Activated naive CD8-positive, alpha-beta T cell treated with anti-CD3 and anti-CD28 coated beads for 36 hours (primary cell): ENCODE data around the gene ATP1A1. TPM values are rescaled to one million over a fixed set of nuclear protein-coding genes. Genes with fewer than 3 reads are reported as not detected.

Source experiments
- DNase-seq: peaks from one replicate; pipeline ENCODE4 v3.0.0; 2021
- H3K27ac Mint-ChIP-seq: one replicate; pipeline ENCODE4 v1.8.0; 2022; ENCODE audit warnings: mild to moderate bottlenecking, moderate library complexity, mixed read lengths
- H3K27me3 Mint-ChIP-seq: one replicate; pipeline ENCODE4 v1.8.0; 2022; ENCODE audit warnings: mild to moderate bottlenecking, mixed read lengths
- H3K36me3 Mint-ChIP-seq: one replicate; pipeline ENCODE4 v1.8.0; 2021; ENCODE audit warnings: mild to moderate bottlenecking, mixed read lengths
- H3K4me1 Mint-ChIP-seq: one replicate; pipeline ENCODE4 v1.8.0; 2021; ENCODE audit warnings: mixed read lengths
- H3K4me3 Mint-ChIP-seq: one replicate; pipeline ENCODE4 v1.8.0; 2022; ENCODE audit warnings: mild to moderate bottlenecking, moderate library complexity, mixed read lengths
- H3K9me3 Mint-ChIP-seq: one replicate; pipeline ENCODE4 v1.8.0; 2022; ENCODE audit warnings: mixed read lengths
- total RNA-seq, 2 experiments: library from RNA; stranded (reverse); gene quantifications; one replicate each; pipeline ENCODE4 v1.2.3, GENCODE V29; 2021

The ATP1A1 gene
- total RNA-seq, 2 experiments from 2014 or later: 234 to 243 TPM

DNA sequence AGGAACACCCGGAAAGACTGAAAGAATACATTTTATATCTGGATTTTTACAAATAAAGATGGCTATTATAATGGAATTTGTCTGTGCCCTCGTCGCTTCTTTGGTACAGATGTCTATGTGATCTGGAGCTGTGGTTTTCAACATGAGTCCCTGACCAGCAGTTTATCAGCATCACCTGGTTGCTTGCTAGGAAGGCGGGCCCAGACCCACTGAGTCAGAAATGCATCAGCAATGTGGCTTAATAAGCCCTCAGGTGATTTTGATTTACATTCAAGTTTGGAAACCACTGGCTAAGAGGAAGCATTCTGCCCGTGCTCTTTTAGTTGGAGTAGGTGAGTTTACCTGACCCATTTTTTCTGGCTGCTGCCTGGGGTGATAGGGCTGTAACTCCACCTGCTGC lies 31.7 kb downstream of the ATP1A1 start:
- H3K27ac Mint-ChIP-seq: no peak overlapping the region
- H3K4me1 Mint-ChIP-seq: peaks cover 28% of the 10 kb centered on the region
- no peaks in the 10 kb centered on the region for H3K27me3 Mint-ChIP-seq
- no peak for DNase-seq
- H3K36me3 Mint-ChIP-seq: peaks cover 54% of the 10 kb centered on the region
- H3K9me3 Mint-ChIP-seq: no peaks in the 10 kb centered on the region
- no peak overlapping the region for H3K4me3 Mint-ChIP-seq

- no peaks in the 10 kb centered on the region for H3K9me3 Mint-ChIP-seq
- DNase-seq: no peak
- H3K27me3 Mint-ChIP-seq: no peaks in the 10 kb centered on the region
- H3K4me1 Mint-ChIP-seq: peaks cover 25% of the 10 kb centered on the region
- H3K36me3 Mint-ChIP-seq: peaks cover 47% of the 10 kb centered on the region
- peak overlapping the region; percentile 47 for H3K27ac Mint-ChIP-seq
- H3K4me3 Mint-ChIP-seq: no peak overlapping the region
Observed at GRCh38 chr1:116405241-116406135, 32.4 kb downstream of the ATP1A1 start.

DNA sequence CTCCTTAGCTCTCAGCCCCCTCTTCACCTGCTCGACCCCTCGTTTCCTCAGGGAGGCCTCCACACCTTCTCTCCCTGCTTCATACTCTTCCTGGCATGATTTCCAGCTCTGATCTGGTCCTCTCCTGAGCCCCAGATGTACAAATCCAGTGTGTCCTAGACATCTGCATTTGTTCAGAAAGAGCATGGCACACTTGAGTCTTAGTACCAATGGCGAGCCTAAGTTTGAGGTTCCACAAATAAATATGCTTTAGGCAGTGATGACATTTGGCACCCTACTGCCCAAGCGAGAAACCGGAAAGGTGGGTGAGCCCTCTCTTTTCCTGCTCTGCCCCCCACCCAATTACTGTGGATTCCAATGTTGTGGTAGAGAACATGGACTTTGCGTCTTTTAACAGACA lies 34.0 kb downstream of the ATP1A1 start:
- no peaks in the 10 kb centered on the region for H3K9me3 Mint-ChIP-seq
- peaks cover 37% of the 10 kb centered on the region for H3K36me3 Mint-ChIP-seq
- H3K27ac Mint-ChIP-seq: no peak overlapping the region
- DNase-seq: no peak
- H3K4me3 Mint-ChIP-seq: no peak overlapping the region
- peaks cover 22% of the 10 kb centered on the region for H3K4me1 Mint-ChIP-seq
- H3K27me3 Mint-ChIP-seq: no peaks in the 10 kb centered on the region

DNA sequence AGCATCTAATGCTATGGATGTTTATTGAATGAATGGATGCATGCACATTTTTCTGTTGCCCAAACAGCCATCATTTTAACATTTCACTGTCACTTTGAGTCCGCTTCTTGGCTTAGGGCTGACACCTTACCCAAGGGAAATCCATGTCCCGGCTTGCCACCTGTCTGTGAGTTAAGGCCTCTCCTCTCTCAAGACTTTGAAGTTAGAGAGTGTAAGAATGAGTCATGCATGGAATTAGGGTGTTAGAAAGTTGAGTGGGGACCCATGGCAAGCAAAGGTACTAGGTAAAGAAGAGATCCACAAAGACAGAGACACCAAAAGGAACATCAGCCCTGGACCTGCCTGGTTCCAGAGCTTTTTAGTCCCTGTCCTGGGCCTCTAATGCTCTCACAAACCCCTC lies 35.1 kb downstream of the ATP1A1 start:
- H3K4me1 Mint-ChIP-seq: peaks cover 23% of the 10 kb centered on the region
- H3K36me3 Mint-ChIP-seq: peaks cover 35% of the 10 kb centered on the region
- no peaks in the 10 kb centered on the region for H3K27me3 Mint-ChIP-seq
- no peak overlapping the region for H3K4me3 Mint-ChIP-seq
- no peak for DNase-seq
- H3K9me3 Mint-ChIP-seq: no peaks in the 10 kb centered on the region
- no peak overlapping the region for H3K27ac Mint-ChIP-seq

- H3K4me1 Mint-ChIP-seq: peaks cover 27% of the 10 kb centered on the region
- H3K27me3 Mint-ChIP-seq: no peaks in the 10 kb centered on the region
- peaks cover 39% of the 10 kb centered on the region for H3K36me3 Mint-ChIP-seq
- H3K4me3 Mint-ChIP-seq: no peak overlapping the region
- no peak for DNase-seq
- no peak overlapping the region for H3K27ac Mint-ChIP-seq
- no peaks in the 10 kb centered on the region for H3K9me3 Mint-ChIP-seq
Observed at GRCh38 chr1:116408803-116409720, 36.0 kb downstream of the ATP1A1 start.

DNA sequence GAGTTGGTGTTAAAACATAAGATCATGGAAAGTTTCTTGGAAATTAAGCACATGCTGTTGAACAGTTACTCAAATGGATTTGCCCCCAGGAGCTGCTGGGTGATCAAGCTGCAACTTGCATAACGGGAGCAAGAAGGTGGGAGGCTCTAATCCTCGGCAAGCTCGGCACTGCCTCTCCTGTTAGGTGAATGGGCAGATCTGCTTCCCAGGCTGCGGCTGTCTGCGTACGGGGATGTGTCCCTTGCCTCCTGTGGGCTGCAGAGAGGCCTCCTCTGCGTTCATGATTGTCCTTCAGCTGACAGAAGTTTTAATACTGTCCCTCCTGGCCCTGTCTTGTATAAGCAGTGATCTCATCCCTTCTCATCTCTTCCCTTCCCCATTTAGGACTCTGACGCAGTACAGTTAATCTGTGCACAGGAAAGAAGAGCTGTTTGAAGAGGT lies 36.7 kb downstream of the ATP1A1 start:
- Mint-ChIP-seq H3K9me3 (no peaks in the 10 kb centered on the region), H3K4me1 (peaks cover 28% of the 10 kb centered on the region), H3K36me3 (peaks cover 36% of the 10 kb centered on the region), H3K27me3 (no peaks in the 10 kb centered on the region), H3K27ac (no peak overlapping the region), H3K4me3 (no peak overlapping the region)
- no peak for DNase-seq

DNA sequence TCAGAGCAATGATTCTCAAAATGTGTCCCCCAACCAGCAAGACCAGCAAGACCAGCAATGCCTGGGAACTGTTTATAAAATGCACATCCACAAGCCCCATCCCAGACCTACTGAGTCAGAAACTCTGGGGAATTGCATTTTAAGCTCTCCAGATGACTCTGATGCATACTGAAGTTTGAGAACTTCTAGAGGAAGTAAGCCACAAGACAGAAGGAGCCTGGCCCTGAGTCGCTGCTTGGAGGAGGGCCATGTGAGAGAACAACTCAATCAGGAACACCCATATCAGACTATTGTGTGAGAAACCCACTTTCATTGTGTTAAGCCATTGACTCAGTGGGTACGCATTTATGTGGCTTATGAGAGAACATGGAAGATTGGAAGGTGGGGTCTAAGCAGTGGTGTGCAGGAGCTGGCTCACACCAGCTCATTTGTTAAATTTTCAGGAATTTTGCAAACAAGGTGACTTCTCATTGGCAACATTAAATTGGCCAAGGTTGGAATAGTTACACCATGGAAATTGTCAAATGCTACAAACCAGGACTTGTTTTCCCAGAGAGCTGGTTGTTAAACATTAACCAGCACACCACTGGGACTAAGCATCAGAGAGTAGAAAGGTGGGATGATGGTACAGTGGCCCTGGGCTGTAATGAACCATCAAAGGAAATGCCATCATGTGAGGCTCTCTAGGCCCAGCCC lies 38.9 kb downstream of the ATP1A1 start:
- peaks cover 25% of the 10 kb centered on the region for H3K36me3 Mint-ChIP-seq
- no peaks in the 10 kb centered on the region for H3K27me3 Mint-ChIP-seq
- DNase-seq: no peak
- H3K9me3 Mint-ChIP-seq: no peaks in the 10 kb centered on the region
- H3K27ac Mint-ChIP-seq: no peak overlapping the region
- H3K4me1 Mint-ChIP-seq: peaks cover 40% of the 10 kb centered on the region
- no peak overlapping the region for H3K4me3 Mint-ChIP-seq

- H3K27ac Mint-ChIP-seq: no peak overlapping the region
- no peaks in the 10 kb centered on the region for H3K27me3 Mint-ChIP-seq
- H3K4me1 Mint-ChIP-seq: peaks cover 43% of the 10 kb centered on the region
- H3K4me3 Mint-ChIP-seq: no peak overlapping the region
- peaks cover 23% of the 10 kb centered on the region for H3K36me3 Mint-ChIP-seq
- DNase-seq: no peak
- no peaks in the 10 kb centered on the region for H3K9me3 Mint-ChIP-seq
Observed at GRCh38 chr1:116412480-116412798, 39.4 kb downstream of the ATP1A1 start.

- H3K4me1 Mint-ChIP-seq: peaks cover 41% of the 10 kb centered on the region
- H3K4me3 Mint-ChIP-seq: no peak overlapping the region
- peaks cover 19% of the 10 kb centered on the region for H3K36me3 Mint-ChIP-seq
- no peak for DNase-seq
- peak overlapping the region; percentile 34 for H3K27ac Mint-ChIP-seq
- no peaks in the 10 kb centered on the region for H3K9me3 Mint-ChIP-seq
- no peaks in the 10 kb centered on the region for H3K27me3 Mint-ChIP-seq
Observed at GRCh38 chr1:116412898-116413297, 39.9 kb downstream of the ATP1A1 start.

DNA sequence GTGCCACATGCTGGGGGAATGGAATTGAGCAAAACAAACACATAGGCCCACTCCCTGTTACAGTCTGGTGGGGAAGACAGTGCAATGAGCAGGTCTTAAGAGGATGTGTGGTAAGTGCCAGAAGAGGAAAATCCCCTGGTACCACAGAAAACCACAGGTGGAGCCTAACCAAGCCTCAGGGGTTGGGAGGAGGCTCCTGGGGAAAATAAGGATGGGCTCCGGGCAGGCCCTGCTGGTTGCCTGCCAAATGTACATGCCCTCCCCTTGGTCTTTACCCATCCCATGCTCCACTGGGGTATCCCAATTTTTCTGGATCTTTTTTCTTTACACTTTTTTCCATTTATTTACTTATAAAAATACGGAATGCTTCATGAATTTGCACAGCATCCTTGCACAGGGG lies 40.4 kb downstream of the ATP1A1 start:
- H3K9me3 Mint-ChIP-seq: no peaks in the 10 kb centered on the region
- H3K4me1 Mint-ChIP-seq: peaks cover 38% of the 10 kb centered on the region
- no peak overlapping the region for H3K4me3 Mint-ChIP-seq
- no peak overlapping the region for H3K27ac Mint-ChIP-seq
- H3K27me3 Mint-ChIP-seq: no peaks in the 10 kb centered on the region
- peaks cover 16% of the 10 kb centered on the region for H3K36me3 Mint-ChIP-seq
- no peak for DNase-seq

- Mint-ChIP-seq H3K4me3 (no peak overlapping the region), H3K36me3 (peaks cover 16% of the 10 kb centered on the region), H3K27ac (no peak overlapping the region), H3K27me3 (no peaks in the 10 kb centered on the region), H3K9me3 (no peaks in the 10 kb centered on the region), H3K4me1 (peaks cover 36% of the 10 kb centered on the region)
- no peak for DNase-seq
Observed at GRCh38 chr1:116414364-116414763, 41.3 kb downstream of the ATP1A1 start.

DNA sequence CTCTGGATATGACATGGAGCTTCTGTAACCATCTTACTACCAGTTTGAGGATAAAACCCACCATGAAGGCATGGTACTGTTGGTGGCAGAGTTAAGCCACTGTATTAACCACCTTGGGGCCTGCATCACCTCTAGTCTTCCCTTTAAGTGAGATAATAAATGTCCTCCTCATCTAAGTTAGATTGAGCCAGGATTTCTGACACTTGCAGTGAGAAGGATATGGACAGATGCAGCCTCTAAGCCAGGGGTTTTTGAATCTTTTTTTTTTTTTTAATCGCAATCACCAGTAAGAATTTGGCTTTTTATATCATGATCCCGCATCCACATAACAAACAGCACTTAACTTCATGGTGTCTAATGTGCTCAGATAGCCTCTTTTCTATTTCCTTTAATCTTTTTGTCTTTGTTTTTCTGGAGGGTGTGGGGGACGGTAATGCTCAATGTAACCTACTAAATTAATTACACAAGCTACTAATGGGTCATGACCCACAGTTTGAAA lies 42.2 kb downstream of the ATP1A1 start:
- H3K9me3 Mint-ChIP-seq: no peaks in the 10 kb centered on the region
- no peak overlapping the region for H3K4me3 Mint-ChIP-seq
- H3K27me3 Mint-ChIP-seq: no peaks in the 10 kb centered on the region
- no peak overlapping the region for H3K27ac Mint-ChIP-seq
- peaks cover 14% of the 10 kb centered on the region for H3K36me3 Mint-ChIP-seq
- DNase-seq: no peak
- H3K4me1 Mint-ChIP-seq: peaks cover 34% of the 10 kb centered on the region

DNA sequence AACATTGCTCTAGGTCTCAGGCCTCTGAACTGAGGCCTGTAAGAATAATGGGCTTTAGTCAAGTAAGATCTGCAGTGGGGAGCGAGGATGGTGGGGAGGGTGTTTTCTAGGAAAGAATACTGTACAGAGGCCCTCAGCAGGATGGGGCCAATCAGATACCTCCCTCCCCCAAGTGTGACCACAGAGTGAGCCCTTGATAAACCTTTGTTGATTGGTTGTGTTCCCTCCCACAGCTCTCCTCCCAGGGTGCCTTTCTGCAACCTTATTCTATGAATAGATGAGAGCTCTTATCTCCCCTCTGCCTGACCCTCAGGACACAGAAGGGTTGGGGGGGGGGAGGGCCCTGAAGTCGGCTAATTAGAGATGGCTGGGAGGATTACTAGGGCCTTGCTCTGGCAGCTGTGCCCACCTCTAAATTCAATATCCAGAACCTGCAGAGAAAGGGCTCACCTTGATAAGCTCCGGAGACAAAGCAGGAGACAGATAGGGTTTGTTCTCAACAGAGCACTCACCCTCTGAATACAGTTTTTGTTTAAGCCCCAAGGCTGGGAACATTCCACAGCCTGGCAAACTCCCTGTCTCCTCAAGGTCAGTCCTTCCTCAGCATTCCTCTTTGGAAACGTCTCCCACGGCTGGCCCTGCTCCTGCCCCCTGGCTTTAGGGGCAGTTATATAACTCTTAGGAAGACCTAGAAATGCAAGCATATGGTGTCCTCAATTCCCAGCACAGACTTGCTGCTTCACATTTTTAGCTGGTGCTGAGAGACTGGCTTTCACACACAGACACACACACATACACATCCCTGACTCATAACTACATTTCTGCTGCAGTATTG lies 42.9 kb downstream of the ATP1A1 start:
- no peak overlapping the region for H3K27ac Mint-ChIP-seq
- no peak overlapping the region for H3K4me3 Mint-ChIP-seq

GRCh38 chr1:116416854-116417513 lies 43.9 kb downstream of the ATP1A1 start:
- no peaks in the 10 kb centered on the region for H3K27me3 Mint-ChIP-seq
- no peaks in the 10 kb centered on the region for H3K9me3 Mint-ChIP-seq
- H3K4me1 Mint-ChIP-seq: peaks cover 32% of the 10 kb centered on the region
- no peak for DNase-seq
- peaks cover 14% of the 10 kb centered on the region for H3K36me3 Mint-ChIP-seq
- H3K27ac Mint-ChIP-seq: peak overlapping the region; percentile 90
- H3K4me3 Mint-ChIP-seq: peak overlapping the region; percentile 90

More for the DNA sequence above, 42.9 kb downstream of the ATP1A1 start:
- Mint-ChIP-seq H3K36me3 (peaks cover 14% of the 10 kb centered on the region), H3K4me1 (peaks cover 34% of the 10 kb centered on the region), H3K27me3 (no peaks in the 10 kb centered on the region), H3K9me3 (no peaks in the 10 kb centered on the region)
- DNase-seq: no peak
